Measurements from ENCODE around the gene C2orf81.
"Not testable (repeated sequence)": the region's sequence is repeated elsewhere in the genome, so short reads cannot be mapped to it uniquely, and the experiment has no call there.

C2orf81 gene

DNA sequence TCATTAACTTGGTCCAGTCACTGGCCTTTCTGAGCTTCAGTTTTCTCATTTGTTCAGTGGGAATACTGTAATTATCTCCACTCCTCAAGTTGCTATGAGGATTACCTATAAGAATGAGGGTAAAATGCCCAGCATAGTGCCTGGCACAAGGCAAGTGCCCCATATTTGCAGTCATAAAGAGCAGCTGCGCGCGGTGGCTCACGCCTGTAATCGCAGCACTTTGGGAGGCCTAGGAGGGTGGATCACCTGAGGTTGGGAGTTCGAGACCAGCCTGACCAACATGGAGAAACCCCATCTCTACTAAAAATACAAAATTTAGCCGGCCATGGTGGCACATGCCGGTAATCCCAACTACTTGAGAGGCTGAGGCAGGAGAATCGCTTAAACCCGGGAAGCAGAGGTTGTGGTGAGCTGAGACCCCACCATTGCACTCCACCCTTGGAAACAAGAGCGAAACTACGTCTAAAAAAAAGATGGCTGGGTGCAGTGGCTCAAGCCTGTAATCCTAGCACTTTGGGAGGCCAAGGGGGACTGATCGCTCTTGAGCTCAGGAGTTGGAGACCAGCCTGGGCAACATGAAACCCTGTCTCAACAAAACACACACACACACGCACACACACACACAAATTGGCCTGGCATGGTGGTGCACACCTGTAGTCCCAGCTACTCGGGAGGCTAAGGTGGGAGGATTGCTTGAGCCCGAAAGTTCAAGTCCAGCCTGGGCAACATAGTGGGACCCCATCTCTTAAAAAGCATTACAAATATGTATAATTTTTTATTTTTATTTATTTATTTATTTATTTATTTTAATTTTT, 21.3 kb upstream of the C2orf81 start:
- not testable (repeated sequence) for DNase-seq

DNA sequence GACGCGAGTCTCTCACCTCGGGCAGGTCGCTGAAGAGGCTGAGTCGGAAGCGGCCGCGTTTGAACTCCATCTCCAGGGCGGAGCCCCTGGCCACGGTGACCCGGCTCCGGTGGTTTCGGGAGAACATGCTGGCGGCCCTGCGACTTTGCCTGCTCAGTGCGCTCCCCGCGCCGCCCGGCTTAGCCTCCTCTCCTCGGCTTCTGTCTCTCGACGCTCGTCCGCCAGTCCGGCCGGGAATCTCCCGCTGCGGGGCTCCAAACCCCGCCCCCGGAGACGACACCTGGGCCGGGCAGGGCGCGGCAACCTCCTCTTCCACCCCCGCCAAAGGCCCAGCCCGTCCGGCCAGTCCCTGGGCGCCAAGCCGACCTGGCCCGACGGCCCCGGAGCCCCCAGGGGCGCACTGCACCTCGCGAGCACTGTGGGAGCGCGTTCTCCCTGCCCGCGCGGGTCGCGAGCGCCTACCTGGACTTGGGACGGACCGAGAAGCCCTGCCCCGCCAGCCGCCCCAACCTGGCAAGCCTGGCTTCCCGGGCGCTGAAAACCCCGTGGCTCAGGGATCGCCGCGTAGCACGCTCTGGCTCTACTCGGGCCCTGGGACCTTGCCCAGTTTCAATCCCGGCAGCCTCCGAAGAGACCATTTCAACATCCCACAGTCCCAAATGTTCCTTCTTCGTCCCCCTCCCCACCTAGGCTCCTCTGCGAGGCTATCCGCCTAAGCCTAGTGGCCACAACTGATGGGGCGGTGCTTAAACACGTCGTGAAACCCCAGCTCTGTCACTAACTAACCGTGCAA, 20.5 kb upstream of the C2orf81 start, which contains the start of gene RTKN:
Gene RTKN (minus strand): TSS at position 248 of the 793 bp plus-strand sequence. CDS start 121 bp downstream, at position 127.
- DNase-seq: no peak

DNA sequence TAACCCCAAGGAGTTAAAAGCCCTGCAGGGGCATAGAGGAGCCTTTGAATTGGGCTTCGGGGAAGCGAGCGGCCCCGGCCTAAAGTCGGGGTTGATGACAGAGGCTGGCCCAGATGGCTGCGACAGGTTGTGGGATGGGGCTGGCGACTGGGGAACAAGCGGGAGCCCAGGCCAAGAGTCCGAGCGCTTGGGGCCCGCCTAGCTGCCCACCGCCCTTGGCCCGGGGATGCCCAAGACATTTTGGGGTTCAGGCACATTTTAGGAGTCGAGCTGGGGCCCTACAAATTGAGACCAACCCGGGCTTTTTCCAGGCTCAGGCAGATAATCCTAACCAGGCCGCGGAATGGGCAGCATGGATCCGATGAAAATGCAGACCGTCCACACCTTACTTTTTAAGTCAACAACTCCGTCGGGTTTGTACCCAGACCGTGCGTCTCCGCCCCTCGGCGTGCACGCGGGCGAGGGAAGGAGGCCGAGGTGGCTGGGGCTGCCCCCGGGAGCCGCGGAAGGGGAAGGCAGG, 19.8 kb upstream of the C2orf81 start:
- no peak for DNase-seq

DNA sequence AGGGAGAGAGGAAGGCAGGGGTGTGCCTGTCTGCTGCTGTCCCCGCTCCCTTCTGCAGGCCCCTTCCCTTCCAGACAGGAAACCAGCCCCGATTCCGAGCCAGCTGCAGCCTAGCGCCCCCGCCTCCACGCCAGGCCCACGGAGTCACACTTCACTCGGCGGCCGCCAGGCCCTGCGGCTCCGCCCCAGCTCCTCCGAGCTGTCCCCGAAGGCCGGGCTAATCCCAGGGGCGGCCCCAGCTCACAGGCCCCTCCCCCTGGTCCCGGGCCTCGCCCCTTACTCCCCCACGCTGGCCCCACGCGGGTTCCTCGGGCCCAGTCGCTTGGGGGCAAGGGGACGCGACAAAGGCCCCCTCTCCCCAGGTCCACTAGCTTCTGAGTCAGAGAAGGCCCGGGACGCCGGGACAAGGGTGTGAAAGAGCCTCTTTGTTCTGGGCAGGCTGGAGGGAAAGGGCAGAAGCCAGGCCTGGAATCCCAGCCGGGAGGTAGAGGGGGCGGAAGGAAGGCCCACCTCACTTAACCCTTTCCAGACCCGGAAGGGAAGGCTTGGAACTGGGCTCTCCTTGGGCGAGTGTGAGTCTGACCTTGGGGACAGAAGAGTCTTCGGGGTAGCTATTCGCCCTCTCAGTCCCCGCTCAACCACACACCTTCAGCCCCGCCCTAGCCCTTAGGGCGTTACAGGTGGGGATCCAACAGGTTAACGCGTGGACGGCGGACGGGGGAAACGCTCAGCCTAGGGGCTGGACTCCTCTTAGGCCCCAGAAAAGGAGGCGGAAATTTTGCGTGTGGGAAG, 19.2 kb upstream of the C2orf81 start:
- DNase-seq: peak; percentile 31 to 75

DNA sequence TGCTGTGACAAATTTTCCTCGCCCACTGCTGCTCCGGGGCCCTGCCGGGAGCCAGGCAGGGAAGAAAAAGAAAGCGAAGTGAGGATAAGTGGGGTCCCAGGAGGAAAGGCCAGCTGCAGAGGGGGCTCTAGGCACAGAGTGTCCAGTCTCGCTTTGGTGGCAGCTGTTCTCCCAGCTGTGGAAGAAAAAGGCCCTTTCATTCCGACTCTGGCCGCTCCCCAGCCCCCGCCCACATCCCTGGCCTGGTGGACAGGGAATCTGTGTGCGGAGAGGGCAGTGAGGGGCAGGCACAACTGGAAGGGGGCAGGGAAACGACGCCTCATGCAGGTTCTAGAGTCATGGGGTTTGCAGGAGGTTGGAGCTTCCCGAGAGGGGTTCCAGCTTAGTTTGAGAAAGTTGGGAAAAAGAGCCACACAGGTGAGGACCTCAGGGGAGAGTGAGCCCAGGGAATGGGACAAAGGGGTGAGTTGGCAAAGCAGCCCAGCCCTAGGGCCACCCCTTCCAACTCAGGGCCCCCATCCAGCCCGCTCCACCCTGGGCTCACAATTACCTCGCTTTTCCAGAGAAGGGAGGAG, 18.5 kb upstream of the C2orf81 start:
- DNase-seq: no peak

DNA sequence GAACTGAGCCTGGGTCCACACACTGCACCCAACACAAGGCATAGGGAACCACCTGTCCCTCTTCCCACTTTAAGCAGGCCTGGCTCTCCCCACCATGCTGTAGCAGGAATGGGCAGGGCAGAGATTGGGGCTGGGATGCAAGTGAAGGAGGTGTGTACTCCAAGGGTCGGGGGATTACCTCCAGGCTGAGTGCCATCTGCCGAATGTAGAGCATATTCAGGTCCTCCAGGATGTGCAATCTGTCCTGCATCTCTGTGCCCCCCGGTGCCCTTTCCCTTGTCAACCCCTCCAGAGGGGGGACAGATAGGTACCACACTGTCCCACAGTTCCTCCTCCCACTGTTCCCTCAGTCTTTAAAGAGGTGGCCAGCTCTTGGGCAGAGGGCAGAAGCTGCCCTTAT, 18.0 kb upstream of the C2orf81 start:
- no peak for DNase-seq

DNA sequence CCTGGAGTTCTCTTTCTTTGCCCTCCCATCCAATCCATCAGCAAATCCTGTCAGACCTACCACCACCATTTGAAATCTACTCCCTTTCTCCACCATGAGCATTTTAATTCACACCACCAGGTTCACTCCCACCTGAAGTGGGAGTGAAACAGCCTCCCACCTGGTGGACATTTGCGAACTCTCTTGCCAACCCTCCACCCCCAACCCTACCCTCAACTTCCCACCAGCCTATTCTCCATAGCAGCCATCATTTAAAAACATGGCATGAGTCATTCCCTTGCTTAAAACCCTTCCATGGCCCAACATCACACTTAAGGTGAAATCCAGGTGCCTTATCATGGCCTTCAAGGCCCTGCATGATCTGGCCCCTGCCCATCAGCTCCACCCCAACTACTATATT, 16.8 kb upstream of the C2orf81 start:
- DNase-seq: no peak

DNA sequence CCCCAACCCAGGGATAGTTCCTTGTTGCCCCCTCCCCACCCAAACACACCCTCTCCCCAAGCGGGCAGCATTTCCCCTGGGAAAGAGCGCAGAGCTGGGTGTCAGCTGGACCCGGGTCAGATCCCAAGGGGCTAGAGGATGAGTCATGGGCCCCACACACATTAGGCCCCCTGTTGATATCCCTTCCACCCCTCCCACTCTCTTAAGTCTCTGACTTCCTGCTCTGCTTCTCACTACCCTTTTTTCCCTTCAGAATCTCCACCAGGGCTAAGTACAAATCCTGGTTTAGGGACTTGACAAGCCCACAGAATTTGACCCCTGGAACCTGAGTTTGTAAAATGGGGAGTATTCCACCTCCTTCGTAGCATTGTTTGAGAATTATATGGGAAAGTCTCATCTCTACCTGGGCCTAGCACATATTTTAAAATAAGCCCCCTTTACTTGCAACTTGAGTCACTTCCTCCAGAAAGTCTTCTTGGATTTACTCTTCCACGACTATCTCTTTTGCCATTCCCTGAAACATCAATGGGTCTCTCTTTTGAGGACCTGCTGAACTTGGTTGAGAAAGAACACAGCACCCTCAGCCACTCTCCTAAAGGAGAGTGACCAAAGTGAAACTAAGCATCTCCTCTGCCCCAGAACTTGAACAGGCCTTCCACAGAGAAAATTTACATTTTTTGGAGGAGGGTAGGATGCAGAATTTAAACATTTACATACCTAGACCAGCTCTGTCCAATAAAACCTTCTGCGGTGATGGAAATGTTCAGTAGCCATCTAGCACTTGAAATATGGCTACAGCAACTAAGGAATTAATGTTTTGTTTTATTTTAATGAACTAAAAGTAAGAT, 15.7 kb upstream of the C2orf81 start:
- DNase-seq: no peak

DNA sequence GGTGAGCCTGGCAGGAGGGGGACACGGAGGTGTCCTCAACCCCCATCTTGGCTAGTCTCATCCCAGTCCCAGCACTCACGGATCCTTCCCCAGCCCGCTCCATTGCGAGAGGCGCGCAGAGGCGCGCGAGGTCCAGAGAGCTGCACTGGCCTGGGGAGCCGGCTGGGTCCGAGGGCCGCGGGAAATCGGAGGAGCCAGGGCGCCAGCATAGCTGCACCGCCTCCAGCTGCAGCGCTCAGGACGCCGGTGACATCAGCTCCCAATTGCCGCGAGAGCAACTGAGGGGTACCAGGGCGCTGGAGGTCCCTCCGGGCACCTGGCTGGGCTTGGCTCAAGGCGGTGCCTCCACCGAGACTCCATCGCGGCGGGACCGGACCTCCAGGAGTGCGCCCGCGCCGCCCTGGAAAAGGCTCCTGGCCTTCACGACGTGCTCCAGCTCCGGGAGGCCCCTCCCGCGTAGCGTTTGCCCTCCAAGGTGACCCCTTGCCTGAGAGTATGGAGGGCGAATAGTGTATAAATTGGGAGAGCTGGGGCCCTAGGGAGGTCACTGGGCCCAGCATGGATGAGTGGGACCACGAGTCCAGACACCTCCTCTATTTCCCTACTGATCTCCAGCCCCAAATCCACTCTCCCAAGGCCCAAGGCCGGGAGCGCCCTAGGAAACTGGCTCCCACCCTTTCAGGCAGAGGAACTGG, 14.8 kb upstream of the C2orf81 start:
- DNase-seq: no peak

DNA sequence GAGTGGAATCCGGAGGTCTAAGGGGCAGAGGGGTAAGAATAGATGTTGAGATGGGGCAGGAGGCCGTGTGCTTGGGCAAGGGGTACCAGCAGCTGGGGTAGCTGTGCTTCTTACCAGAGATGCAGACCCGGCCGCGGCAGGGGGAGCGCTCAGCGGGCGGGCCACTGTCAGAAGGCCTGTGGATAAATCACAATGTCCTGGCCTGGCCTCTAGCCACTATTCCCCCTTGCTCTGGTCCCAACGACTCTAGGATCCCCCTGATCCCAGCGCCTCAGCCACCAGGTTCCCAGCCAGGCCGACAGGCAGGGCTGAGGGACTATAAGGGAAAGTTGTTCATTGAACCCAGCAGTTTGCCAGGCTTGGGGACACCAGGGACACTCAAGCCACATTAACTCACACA, 9.1 kb upstream of the C2orf81 start:
- no peak for DNase-seq

DNA sequence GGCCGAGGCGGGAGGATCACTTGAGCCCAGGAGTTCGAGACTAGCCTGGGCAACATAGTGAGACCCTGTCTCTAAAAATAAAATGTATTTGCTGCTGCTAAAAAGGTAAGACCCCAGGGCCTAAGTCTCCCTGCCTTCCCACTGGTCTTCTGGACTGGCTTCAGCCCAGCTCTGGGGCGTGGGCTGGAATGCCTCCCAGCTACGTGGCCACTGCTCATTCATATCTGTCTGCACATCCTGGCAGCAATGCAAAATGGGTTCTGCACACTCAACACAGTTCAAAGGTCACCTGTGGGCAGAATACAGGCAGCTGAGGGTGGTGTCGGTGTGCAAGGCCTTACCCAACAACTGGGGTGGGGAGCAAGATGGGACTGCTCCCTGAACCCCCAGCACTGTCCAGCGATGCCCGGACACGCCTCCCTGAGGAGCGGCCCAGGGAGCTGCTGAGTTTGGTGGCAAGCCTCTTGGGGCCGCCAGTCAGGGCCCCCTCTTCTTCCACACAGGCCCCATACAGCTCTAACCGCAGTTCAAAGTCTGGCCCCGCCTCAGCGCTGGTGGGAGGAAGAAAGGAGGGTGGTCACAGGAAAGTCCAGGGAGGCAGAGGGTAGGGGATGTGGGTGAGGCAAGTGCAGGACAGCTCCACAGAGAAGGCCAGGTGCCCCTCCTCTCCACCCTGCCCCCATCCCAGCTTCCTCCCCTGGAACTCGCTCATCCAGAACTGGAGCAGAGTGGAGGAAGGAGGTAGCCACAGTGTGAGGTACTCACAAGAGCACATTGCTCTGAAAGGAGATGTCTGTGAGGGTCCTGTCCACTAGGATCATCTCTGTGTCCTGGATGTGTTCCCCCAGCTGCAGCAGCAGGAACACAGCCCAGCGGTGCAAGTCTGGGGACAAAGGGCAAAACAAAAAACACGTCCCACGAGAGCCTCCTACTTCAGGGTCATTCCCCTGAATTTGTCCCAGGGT, 8.3 kb upstream of the C2orf81 start:
- no peak for DNase-seq

DNA sequence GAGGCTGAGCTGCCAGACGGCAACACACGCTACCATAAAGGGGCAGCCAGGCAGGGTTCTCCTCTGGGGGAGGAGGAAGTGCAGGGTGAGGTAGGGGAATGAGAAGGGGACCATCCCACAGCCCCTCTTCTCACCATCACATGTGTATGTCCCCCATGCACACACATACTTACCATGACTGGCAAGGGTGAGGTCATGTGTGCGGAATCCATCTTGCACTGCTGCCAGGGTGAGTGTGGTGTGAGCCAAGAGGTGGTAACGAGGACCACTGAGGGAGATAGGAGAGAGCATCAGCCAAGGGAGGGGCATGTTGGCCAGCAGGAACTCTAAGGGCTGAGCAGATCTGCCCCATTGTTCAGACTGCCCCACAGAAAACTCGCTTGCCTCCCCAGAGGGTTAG, 7.3 kb upstream of the C2orf81 start:
- DNase-seq: no peak

DNA sequence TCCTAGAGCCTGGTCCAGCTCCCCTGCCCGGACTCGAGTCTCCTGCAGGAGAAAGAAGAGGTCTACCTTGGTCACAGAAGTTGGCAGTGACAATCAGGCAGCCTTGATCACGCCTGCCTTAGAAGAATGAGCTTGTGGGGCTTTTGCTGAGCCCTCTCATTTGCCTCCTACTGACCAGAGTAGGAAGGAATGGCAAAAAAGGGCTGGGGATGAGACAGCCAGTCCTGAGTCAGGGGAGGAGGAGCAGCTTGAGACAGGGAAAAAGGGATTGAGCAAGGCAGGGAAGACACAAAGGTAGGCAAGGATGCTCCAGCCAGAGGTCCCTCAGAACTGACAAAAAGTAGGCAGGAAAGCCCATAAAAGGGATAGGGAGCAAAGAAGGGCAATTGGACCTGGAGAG, 6.1 kb upstream of the C2orf81 start:
- no peak for DNase-seq

DNA sequence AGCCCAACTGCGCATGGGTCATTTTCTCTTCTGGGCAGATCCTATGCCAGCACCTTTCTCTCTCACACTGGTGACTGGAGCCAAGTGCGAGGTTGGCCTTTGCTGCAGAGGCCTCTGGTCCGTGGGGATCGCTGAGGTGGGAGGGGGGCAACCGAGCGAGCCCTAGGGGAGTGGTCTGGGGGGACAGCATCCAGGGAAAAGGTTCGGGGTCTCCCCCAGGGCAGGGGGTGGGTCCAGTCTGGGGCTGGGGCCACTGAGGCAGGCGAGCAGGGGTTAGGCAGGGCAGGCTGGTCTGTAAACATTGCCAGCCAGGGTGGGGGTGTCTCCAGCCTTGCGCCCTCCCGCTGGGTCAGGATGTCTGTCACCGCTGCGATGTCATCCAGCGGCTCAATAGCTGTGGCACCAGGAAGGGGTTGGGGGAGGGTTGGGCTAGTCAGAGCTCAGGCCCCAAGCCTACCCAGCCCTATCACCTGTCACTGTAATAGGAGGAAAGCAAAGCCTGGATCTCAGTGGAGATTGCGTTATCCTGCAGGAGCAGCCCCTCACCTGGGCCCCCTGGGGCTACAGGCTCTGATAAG, 4.9 kb upstream of the C2orf81 start:
- no peak for DNase-seq

DNA sequence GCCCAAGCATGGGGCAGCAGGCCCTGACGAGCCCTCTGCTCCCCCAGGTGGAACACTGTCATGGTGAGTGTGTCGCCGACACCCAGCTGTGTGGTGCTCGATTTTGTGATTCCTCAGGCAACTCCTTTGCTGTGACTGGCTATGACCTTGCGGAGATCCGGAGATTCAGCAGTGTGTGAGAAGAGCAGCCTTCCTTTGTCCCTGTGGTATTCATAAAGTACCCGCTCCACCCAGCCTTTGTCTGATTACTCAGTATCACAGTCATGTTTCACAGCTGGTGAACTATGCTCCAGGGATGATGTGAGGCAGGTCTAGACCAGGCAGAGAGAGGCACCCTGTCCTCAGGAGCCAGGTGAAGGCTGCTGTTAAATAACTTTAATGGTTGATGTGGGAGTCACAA, 4.1 kb upstream of the C2orf81 start:
- no peak for DNase-seq

DNA sequence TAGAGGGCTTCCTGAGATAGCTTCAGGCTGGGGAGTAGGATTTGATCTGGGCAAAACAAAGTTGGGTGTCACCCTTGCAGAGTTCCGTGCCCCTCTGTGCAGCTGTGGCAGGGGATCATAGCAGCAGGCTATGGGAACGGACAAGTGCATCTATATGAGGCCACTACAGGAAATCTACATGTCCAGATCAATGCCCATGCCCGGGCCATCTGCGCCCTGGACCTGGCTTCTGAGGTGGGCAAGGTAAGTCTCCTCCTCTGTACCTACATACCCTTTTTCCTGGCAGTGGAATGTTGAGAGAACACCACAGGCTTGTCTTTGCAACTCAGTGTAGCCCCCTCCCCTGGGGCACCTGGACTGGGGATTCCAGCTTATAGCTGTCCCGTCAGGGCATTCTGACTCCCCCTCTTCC, 3.6 kb upstream of the C2orf81 start:
- no peak for DNase-seq

DNA sequence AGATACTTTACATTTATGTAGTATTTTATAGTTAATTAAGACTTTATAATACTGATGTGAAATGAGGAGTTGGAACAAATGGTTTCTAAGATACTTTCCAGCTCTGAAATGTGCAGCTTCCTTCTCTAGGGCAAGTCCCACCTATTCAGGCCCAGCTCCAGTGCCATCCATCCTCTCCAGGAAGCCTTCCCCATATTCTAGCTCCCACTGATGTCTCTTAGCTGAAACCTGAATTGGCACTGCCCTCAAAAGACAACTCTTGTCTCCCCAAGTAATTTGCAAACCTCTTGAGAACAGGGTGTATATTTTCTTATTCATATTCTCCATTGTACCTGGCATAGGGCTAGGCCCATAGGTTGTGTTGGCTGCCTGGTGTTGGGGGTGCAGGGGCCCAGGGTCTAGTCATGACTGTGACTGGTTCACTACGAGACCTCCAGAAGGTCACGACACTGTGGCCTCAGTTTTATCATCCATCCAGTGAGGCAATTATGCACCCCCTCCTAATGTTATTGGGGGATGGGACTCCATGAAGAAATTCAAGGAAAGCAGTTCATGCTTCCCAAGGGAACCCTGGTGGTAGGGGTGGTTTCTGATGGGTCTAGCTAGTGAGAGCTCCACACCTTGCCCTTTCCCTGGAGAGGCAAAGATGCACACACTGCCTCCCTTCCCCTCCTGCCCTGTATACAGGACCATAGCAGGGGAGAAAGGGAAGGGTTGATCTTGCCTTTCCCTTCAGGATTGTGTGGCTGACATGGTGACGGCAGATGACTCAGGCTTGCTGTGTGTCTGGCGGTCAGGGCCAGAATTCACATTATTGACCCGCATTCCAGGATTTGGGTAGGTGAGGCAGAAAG, 2.9 kb upstream of the C2orf81 start:
- DNase-seq: no peak

All from bone marrow (tissue), 2 donors.